Measurements from ENCODE around the gene CCN2. TPM values are rescaled to one million over a fixed set of nuclear protein-coding genes. Genes with fewer than 3 reads are reported as not detected.

CCN2 gene, protein sequence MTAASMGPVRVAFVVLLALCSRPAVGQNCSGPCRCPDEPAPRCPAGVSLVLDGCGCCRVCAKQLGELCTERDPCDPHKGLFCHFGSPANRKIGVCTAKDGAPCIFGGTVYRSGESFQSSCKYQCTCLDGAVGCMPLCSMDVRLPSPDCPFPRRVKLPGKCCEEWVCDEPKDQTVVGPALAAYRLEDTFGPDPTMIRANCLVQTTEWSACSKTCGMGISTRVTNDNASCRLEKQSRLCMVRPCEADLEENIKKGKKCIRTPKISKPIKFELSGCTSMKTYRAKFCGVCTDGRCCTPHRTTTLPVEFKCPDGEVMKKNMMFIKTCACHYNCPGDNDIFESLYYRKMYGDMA
- total RNA-seq (2021) (67.8 to 75.9 TPM (median 74.7 TPM) in 3 replicates), Bru-seq, nascent RNA (percentile 95 among the genes with signal in this experiment)
- long read RNA-seq, experiment 1, transcript CTGF-201 (5 exons, 2,339 nt) = major isoform, 262 of 332 reads
- long read RNA-seq, experiment 1, partial matches to known transcripts = 52 of 332 reads
- long read RNA-seq, experiment 1, other reads (novel, unspliced or antisense) = 18 of 332 reads
- long read RNA-seq, experiment 2, transcript CTGF-201 (5 exons, 2,339 nt) = major isoform, 84 of 125 reads
- long read RNA-seq, experiment 2, partial matches to known transcripts = 38 of 125 reads
- long read RNA-seq, experiment 2, other reads (novel, unspliced or antisense) = 3 of 125 reads
- long read RNA-seq, experiment 3, partial matches to known transcripts = 1 of 1 reads
- long read RNA-seq, experiment 3, other reads (novel, unspliced or antisense) = 0 of 1 reads

DNA sequence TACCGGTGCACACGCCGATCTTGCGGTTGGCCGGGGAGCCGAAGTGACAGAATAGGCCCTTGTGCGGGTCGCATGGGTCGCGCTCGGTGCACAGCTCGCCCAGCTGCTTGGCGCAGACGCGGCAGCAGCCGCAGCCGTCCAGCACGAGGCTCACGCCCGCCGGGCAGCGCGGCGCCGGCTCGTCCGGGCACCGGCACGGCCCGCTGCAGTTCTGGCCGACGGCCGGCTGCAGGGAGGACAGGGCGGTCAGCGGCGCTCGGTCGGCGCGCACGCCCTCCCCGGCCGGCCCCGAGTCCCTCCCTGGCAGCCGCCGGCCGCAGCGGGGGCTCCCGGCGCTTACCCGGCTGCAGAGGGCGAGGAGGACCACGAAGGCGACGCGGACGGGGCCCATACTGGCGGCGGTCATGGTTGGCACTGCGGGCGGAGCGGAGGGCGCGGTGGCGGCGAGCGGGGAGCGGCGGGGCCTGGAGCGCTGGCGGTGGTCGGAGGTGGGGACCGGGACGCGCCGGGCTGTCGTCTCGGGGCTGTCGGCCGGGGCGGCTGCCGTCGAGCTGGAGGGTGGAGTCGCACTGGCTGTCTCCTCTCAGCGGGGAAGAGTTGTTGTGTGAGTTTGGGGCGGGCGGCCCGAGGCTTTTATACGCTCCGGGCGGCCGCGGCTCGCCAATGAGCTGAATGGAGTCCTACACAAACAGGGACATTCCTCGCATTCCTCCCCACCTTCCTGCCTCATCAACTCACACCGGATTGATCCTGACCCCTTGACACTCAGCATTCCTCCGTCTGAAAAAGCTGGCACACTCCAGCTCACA, at the start of gene CCN2:
Gene CCN2 (minus strand): TSS at position 606 of the 809 bp plus-strand sequence. CDS start 200 bp downstream, at position 406.
- H3K4me3 Mint-ChIP-seq = peak within 1 kb of the TSS; percentile 82
- peaks cover 27% of the 10 kb centered on the region for H3K36me3 Mint-ChIP-seq
- no peaks in the 10 kb centered on the region for H3K9me3 Mint-ChIP-seq
- DNase-seq (ENCODE audit: low spot score) = peak; percentile 95
- H3K27ac Mint-ChIP-seq = peak within 1 kb of the TSS; percentile 96
- no peaks in the 10 kb centered on the region for H3K27me3 Mint-ChIP-seq (ENCODE audit: low read depth)
- peaks cover 83% of the 10 kb centered on the region for H3K4me1 Mint-ChIP-seq
- no peak for TF ChIP-seq MYBL2 (CRISPR knock-in tag; IDR thresholded peaks at IDR 0.05)
- TF ChIP-seq SMAD3 (CRISPR knock-in tag; IDR thresholded peaks at IDR 0.05; ENCODE audit: borderline replicate concordance) = peak; percentile 65; the same call in 1 of the 2 replicates
- peak; percentile 76; the same call in 1 of the 2 replicates for TF ChIP-seq FOXP1 (CRISPR knock-in tag; IDR thresholded peaks at IDR 0.05; ENCODE audit: borderline replicate concordance)
- 0 out of 2 replicates have a peak, but pooled peaks have one; percentile 5 for TF ChIP-seq NFATC4 (CRISPR knock-in tag; IDR thresholded peaks at IDR 0.05)
- TF ChIP-seq CREM (CRISPR knock-in tag; IDR thresholded peaks at IDR 0.05) = peak; percentile 45; the same call in 1 of the 2 replicates
- TF ChIP-seq, protein P1, sequence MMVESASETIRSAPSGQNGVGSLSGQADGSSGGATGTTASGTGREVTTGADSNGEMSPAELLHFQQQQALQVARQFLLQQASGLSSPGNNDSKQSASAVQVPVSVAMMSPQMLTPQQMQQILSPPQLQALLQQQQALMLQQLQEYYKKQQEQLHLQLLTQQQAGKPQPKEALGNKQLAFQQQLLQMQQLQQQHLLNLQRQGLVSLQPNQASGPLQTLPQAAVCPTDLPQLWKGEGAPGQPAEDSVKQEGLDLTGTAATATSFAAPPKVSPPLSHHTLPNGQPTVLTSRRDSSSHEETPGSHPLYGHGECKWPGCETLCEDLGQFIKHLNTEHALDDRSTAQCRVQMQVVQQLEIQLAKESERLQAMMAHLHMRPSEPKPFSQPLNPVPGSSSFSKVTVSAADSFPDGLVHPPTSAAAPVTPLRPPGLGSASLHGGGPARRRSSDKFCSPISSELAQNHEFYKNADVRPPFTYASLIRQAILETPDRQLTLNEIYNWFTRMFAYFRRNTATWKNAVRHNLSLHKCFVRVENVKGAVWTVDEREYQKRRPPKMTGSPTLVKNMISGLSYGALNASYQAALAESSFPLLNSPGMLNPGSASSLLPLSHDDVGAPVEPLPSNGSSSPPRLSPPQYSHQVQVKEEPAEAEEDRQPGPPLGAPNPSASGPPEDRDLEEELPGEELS (CRISPR knock-in tag; IDR thresholded peaks at IDR 0.05) = peak; percentile 18
- peak; percentile 30; the same call in 1 of the 2 replicates for TF ChIP-seq NR3C1 (CRISPR knock-in tag; conservative IDR thresholded peaks at IDR 0.05; ENCODE audit: low read depth)
- peak; percentile 66; the same call in 1 of the 2 replicates for TF ChIP-seq ZNF232 (CRISPR knock-in tag; IDR thresholded peaks at IDR 0.05)
- no peak for TF ChIP-seq ZNF263 (CRISPR knock-in tag; IDR thresholded peaks at IDR 0.05; ENCODE audit: low read depth)
- TF ChIP-seq NFYB (CRISPR knock-in tag; conservative IDR thresholded peaks at IDR 0.05; ENCODE audit: low read depth) = peak; percentile 41; the same call in 1 of the 2 replicates
- TF ChIP-seq, protein P2, sequence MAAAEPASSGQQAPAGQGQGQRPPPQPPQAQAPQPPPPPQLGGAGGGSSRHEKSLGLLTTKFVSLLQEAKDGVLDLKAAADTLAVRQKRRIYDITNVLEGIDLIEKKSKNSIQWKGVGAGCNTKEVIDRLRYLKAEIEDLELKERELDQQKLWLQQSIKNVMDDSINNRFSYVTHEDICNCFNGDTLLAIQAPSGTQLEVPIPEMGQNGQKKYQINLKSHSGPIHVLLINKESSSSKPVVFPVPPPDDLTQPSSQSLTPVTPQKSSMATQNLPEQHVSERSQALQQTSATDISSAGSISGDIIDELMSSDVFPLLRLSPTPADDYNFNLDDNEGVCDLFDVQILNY (CRISPR knock-in tag; IDR thresholded peaks at IDR 0.05) = peak; percentile 49; the same call in 1 of the 2 replicates
- TF ChIP-seq ZNF671 (CRISPR knock-in tag; IDR thresholded peaks at IDR 0.05) = 0 out of 2 replicates have a peak, but pooled peaks have one; percentile 14
- TF ChIP-seq, protein P3, sequence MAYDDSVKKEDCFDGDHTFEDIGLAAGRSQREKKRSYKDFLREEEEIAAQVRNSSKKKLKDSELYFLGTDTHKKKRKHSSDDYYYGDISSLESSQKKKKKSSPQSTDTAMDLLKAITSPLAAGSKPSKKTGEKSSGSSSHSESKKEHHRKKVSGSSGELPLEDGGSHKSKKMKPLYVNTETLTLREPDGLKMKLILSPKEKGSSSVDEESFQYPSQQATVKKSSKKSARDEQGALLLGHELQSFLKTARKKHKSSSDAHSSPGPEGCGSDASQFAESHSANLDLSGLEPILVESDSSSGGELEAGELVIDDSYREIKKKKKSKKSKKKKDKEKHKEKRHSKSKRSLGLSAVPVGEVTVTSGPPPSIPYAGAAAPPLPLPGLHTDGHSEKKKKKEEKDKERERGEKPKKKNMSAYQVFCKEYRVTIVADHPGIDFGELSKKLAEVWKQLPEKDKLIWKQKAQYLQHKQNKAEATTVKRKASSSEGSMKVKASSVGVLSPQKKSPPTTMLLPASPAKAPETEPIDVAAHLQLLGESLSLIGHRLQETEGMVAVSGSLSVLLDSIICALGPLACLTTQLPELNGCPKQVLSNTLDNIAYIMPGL (CRISPR knock-in tag; IDR thresholded peaks at IDR 0.05) = peak; percentile 61; the same call in 1 of the 2 replicates
- TF ChIP-seq PRRX2 (CRISPR knock-in tag; IDR thresholded peaks at IDR 0.05) = 0 out of 2 replicates have a peak, but pooled peaks have one; percentile 71
- peak; percentile 71 for TF ChIP-seq ETV6 (CRISPR knock-in tag; IDR thresholded peaks at IDR 0.05)
- 0 out of 2 replicates have a peak, but pooled peaks have one; percentile 11 for TF ChIP-seq JUN (CRISPR knock-in tag; IDR thresholded peaks at IDR 0.05)
- no peak; the same call in 1 of the 2 replicates for TF ChIP-seq NFE2L1 (CRISPR knock-in tag; IDR thresholded peaks at IDR 0.05)
- TF ChIP-seq TEAD4 (CRISPR knock-in tag; IDR thresholded peaks at IDR 0.05) = peak; percentile 96
- TF ChIP-seq ZNF423 (CRISPR knock-in tag; IDR thresholded peaks at IDR 0.05) = no peak
- TF ChIP-seq GABPB1 (CRISPR knock-in tag; IDR thresholded peaks at IDR 0.05) = peak; percentile 75
- TF ChIP-seq KAT7 (CRISPR knock-in tag; IDR thresholded peaks at IDR 0.05; ENCODE audit: borderline replicate concordance) = peak; percentile 40; the same call in 1 of the 2 replicates
- TF ChIP-seq ZNF416 (CRISPR knock-in tag; IDR thresholded peaks at IDR 0.05) = peak; percentile 8
- TF ChIP-seq TEAD1 (CRISPR knock-in tag; IDR thresholded peaks at IDR 0.05) = peak; percentile 99
- TF ChIP-seq TP53 (CRISPR knock-in tag; IDR thresholded peaks at IDR 0.05) = 0 out of 2 replicates have a peak, but pooled peaks have one; percentile 61
- TF ChIP-seq NR1H2 (CRISPR knock-in tag; IDR thresholded peaks at IDR 0.05) = no peak
- 0 out of 2 replicates have a peak, but pooled peaks have one; percentile 74 for TF ChIP-seq ELF4 (CRISPR knock-in tag; IDR thresholded peaks at IDR 0.05; ENCODE audit: low read depth)
- TF ChIP-seq, protein P4, sequence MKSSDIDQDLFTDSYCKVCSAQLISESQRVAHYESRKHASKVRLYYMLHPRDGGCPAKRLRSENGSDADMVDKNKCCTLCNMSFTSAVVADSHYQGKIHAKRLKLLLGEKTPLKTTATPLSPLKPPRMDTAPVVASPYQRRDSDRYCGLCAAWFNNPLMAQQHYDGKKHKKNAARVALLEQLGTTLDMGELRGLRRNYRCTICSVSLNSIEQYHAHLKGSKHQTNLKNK (CRISPR knock-in tag; IDR thresholded peaks at IDR 0.05) = 0 out of 2 replicates have a peak, but pooled peaks have one; percentile 73
- no peak for TF ChIP-seq NR2C2 (CRISPR knock-in tag; IDR thresholded peaks at IDR 0.05)
- POLR2A ChIA-PET = interaction anchor here (0.6 to 2.3 kb wide), 35 partner anchors 10 to 447 kb away, joined by 3 to 12 read pairs (median 4); partner anchors contain the start of genes ENPP1 and MED23
- ATAC-seq = peak; percentile 79
- CTCF ChIA-PET = interaction anchor here (0.7 to 3.4 kb wide), 15 partner anchors 17 to 328 kb away, joined by 3 to 20 read pairs (median 5); no protein-coding TSS in a partner anchor
